Neural cell (in vitro differentiated cells): Measurements from ENCODE around the gene FGF9. TPM values are rescaled to one million over a fixed set of nuclear protein-coding genes. Genes with fewer than 3 reads are reported as not detected.

Experiments
- H2AFZ ChIP-seq: fragments of 200-600, 300-800 bp; sonication (generic), shearing (Covaris generic); 2 replicates; pipeline ENCODE4 v1.6.0; 2014; ENCODE audit warnings: low read depth, mild to moderate bottlenecking, antibody characterized with exemption, low read length, moderate library complexity
- H3F3A ChIP-seq: fragments of 200-600 bp; shearing (Covaris generic); 2 replicates; pipeline ENCODE4 v1.6.1; 2016; ENCODE audit warnings: mild to moderate bottlenecking, moderate library complexity, mixed read lengths, antibody characterized with exemption, low read length; ENCODE audit not compliant: insufficient read depth, poor library complexity, severe bottlenecking
- H3K27ac ChIP-seq: fragments of 200-600, 300-800 bp; sonication (generic), shearing (Covaris generic); 2 replicates; pipeline ENCODE4 v1.5.1; 2014; ENCODE audit warnings: mild to moderate bottlenecking, low read length, moderate library complexity
- H3K27me3 ChIP-seq: fragments of 300-800, 200-600 bp; sonication (generic), shearing (Covaris generic); 2 replicates; pipeline ENCODE4 v1.6.0; 2014; ENCODE audit warnings: mild to moderate bottlenecking, low read depth, low read length, moderate library complexity; ENCODE audit not compliant: insufficient read depth
- H3K36me3 ChIP-seq: fragments of 300-800, 200-600 bp; sonication (generic), shearing (Covaris generic); 2 replicates; pipeline ENCODE4 v1.5.1; 2014; ENCODE audit warnings: mild to moderate bottlenecking, antibody characterized with exemption, low read length, moderate library complexity; ENCODE audit not compliant: insufficient read depth
- H3K4me2 ChIP-seq: fragments of 300-800, 200-600 bp; sonication (generic), shearing (Covaris generic); 2 replicates; pipeline ENCODE4 v1.6.0; 2014; ENCODE audit warnings: mild to moderate bottlenecking, low read length
- H3K4me3 ChIP-seq: fragments of 300-800, 200-600 bp; sonication (generic), shearing (Covaris generic); 2 replicates; pipeline ENCODE4 v1.5.1; 2014; ENCODE audit warnings: mild to moderate bottlenecking, low read length, moderate library complexity
- H3K79me2 ChIP-seq: fragments of 200-600 bp; shearing (Covaris generic); replicated peaks from 2 replicates; pipeline ENCODE4 v1.6.0; 2014; ENCODE audit warnings: mild to moderate bottlenecking, low read length, moderate library complexity; ENCODE audit not compliant: insufficient read depth
- H3K9ac ChIP-seq: fragments of 300-800, 200-600 bp; sonication (generic), shearing (Covaris generic); 2 replicates; pipeline ENCODE4 v1.6.1; 2016; ENCODE audit warnings: mild to moderate bottlenecking, low read length, mixed read lengths
- H3K9me2 ChIP-seq: fragments of 200-600 bp; shearing (Covaris generic); 2 replicates; pipeline ENCODE4 v1.6.1; 2016; ENCODE audit warnings: mild to moderate bottlenecking, low read length, mixed read lengths; ENCODE audit not compliant: insufficient read depth
- H3K9me3 ChIP-seq: fragments of 200-600, 300-800 bp; sonication (generic), shearing (Covaris generic); 2 replicates; pipeline ENCODE4 v1.6.1; 2016; ENCODE audit warnings: mild to moderate bottlenecking, mixed run types, low read length, moderate library complexity, mixed read lengths
- H4K20me1 ChIP-seq: fragments of 200-600 bp; shearing (Covaris generic); 2 replicates; pipeline ENCODE4 v1.6.1; 2016; ENCODE audit warnings: mild to moderate bottlenecking, mixed run types; ENCODE audit not compliant: insufficient read depth
- EP300 ChIP-seq: fragments of 450-650 bp; conservative IDR thresholded peaks from 2 replicates; pipeline ENCODE4 v1.6.1; 2014; ENCODE audit warnings: antibody characterized with exemption, mild to moderate bottlenecking, moderate library complexity; ENCODE audit not compliant: poor library complexity, severe bottlenecking
- EZH2 ChIP-seq: fragments of 200-600, 300-800 bp; shearing (Covaris generic), sonication (generic); IDR thresholded peaks from 2 replicates; pipeline ENCODE4 v1.6.1; 2014; ENCODE audit warnings: antibody characterized with exemption, low read length, borderline replicate concordance, mild to moderate bottlenecking; ENCODE audit not compliant: insufficient read depth, poor library complexity, severe bottlenecking
- MXI1 ChIP-seq: fragments of 450-650 bp; conservative IDR thresholded peaks from 2 replicates; pipeline ENCODE4 v1.6.1; 2014; ENCODE audit warnings: antibody characterized with exemption, mild to moderate bottlenecking; ENCODE audit not compliant: poor library complexity, severe bottlenecking
- POLR2AphosphoS5 ChIP-seq: IDR thresholded peaks from 2 replicates; pipeline ENCODE4 v1.6.1; 2012
- RAD21 ChIP-seq: fragments of 450-650 bp; conservative IDR thresholded peaks from 2 replicates; pipeline ENCODE4 v1.6.1; 2014; ENCODE audit warnings: antibody characterized with exemption, mild to moderate bottlenecking, moderate library complexity
- SMC3 ChIP-seq: fragments of 450-650 bp; conservative IDR thresholded peaks from 2 replicates; pipeline ENCODE4 v1.6.1; 2014; ENCODE audit warnings: antibody characterized with exemption, mild to moderate bottlenecking, moderate library complexity; ENCODE audit not compliant: poor library complexity
- TAF1 ChIP-seq: IDR thresholded peaks from 2 replicates; pipeline ENCODE4 v1.6.1; 2012; ENCODE audit warnings: low read depth
- polyA plus RNA-seq: library from polyadenylated mRNA; depleted of rRNA; stranded (reverse); fragments of >200 nt; gene quantifications from 2 replicates; pipeline ENCODE4 v1.2.3, GENCODE V29; 2014
- TF ChIP-seq, protein P1 (sequence below): IDR thresholded peaks from 2 replicates; pipeline ENCODE4 v1.6.1; 2012; ENCODE audit warnings: borderline replicate concordance
- TF ChIP-seq, protein P2 (sequence below): fragments of 450-650 bp; IDR thresholded peaks from 2 replicates; pipeline ENCODE4 v1.5.1; 2014; ENCODE audit warnings: antibody characterized with exemption, mild to moderate bottlenecking, moderate library complexity; ENCODE audit not compliant: poor library complexity, severe bottlenecking

Gene FGF9
- polyA plus RNA-seq, 1 donor from 2014 or later, result 29.4 TPM

DNA sequence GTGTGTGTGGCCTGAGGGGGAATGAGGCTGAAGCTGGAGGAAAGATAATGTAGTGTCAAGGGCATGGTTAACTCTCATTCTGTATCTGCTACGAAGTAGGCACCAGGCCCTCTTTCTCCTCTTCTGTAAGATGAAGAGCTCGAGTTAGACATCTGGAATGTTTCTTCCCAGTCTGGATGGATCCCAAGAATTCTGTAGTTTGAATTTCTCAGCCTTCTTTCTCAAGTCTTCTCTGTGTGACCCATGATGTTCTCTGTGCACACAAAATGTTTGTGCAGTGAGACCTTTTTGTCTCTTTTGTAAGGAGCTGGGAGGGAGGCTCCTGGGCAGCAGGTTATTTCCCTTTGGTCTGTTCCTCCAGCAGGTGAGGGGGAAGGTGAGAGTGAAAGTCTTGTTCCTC, 13.7 kb downstream of the FGF9 start:
- TF ChIP-seq RAD21, result no peak
- TF ChIP-seq, protein P1, sequence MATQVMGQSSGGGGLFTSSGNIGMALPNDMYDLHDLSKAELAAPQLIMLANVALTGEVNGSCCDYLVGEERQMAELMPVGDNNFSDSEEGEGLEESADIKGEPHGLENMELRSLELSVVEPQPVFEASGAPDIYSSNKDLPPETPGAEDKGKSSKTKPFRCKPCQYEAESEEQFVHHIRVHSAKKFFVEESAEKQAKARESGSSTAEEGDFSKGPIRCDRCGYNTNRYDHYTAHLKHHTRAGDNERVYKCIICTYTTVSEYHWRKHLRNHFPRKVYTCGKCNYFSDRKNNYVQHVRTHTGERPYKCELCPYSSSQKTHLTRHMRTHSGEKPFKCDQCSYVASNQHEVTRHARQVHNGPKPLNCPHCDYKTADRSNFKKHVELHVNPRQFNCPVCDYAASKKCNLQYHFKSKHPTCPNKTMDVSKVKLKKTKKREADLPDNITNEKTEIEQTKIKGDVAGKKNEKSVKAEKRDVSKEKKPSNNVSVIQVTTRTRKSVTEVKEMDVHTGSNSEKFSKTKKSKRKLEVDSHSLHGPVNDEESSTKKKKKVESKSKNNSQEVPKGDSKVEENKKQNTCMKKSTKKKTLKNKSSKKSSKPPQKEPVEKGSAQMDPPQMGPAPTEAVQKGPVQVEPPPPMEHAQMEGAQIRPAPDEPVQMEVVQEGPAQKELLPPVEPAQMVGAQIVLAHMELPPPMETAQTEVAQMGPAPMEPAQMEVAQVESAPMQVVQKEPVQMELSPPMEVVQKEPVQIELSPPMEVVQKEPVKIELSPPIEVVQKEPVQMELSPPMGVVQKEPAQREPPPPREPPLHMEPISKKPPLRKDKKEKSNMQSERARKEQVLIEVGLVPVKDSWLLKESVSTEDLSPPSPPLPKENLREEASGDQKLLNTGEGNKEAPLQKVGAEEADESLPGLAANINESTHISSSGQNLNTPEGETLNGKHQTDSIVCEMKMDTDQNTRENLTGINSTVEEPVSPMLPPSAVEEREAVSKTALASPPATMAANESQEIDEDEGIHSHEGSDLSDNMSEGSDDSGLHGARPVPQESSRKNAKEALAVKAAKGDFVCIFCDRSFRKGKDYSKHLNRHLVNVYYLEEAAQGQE, result no peak
- no peak for TF ChIP-seq EP300
- no peak for TF ChIP-seq POLR2AphosphoS5
- TF ChIP-seq MXI1, result no peak
- no peak for TF ChIP-seq TAF1
- no peak for TF ChIP-seq SMC3
- TF ChIP-seq, protein P2, sequence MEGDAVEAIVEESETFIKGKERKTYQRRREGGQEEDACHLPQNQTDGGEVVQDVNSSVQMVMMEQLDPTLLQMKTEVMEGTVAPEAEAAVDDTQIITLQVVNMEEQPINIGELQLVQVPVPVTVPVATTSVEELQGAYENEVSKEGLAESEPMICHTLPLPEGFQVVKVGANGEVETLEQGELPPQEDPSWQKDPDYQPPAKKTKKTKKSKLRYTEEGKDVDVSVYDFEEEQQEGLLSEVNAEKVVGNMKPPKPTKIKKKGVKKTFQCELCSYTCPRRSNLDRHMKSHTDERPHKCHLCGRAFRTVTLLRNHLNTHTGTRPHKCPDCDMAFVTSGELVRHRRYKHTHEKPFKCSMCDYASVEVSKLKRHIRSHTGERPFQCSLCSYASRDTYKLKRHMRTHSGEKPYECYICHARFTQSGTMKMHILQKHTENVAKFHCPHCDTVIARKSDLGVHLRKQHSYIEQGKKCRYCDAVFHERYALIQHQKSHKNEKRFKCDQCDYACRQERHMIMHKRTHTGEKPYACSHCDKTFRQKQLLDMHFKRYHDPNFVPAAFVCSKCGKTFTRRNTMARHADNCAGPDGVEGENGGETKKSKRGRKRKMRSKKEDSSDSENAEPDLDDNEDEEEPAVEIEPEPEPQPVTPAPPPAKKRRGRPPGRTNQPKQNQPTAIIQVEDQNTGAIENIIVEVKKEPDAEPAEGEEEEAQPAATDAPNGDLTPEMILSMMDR, result no peak
- no peak for TF ChIP-seq EZH2
- Histone ChIP-seq H3K4me3 (no peak overlapping the region), H3K9ac (no peak overlapping the region), H3K4me2 (no peak overlapping the region), H3F3A (no peaks in the 10 kb centered on the region), H4K20me1 (no peaks in the 10 kb centered on the region), H2AFZ (no peak overlapping the region), H3K79me2 (no peaks in the 10 kb centered on the region), H3K27ac (no peak overlapping the region), H3K36me3 (peaks cover 5% of the 10 kb centered on the region), H3K9me3 (no peaks in the 10 kb centered on the region), H3K27me3 (no peaks in the 10 kb centered on the region), H3K9me2 (no peaks in the 10 kb centered on the region)

DNA sequence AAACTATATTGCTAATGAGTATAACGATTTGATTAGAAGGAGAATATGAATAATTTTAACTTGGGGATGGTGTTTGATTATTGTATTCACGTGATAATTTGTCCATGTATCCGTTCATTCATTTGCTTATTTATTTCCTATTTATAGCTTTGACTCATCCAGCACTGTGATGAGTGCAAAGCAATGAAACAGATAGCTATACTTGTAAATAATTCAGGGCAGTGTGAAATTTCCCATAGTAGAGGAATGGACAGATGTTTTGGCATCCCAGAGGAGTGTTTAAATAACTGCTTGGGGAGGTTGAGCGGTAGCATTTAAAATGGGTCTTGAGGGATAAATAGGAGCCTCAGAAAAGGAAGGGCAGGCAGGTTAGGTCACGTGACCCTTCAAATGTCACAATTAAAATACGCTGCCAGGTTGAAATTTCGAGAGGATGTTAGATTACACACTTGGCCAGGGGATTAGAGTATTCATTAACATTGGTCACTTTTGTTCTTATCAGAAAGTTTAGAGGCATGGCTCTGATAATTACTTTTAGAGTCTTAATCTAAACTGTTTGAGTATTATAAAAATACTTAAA, 14.7 kb downstream of the FGF9 start:
- H4K20me1 ChIP-seq, result no peaks in the 10 kb centered on the region
- no peaks in the 10 kb centered on the region for H3K27me3 ChIP-seq
- no peak overlapping the region for H3K27ac ChIP-seq
- no peak overlapping the region for H3K9ac ChIP-seq
- no peaks in the 10 kb centered on the region for H3K9me3 ChIP-seq
- H3K79me2 ChIP-seq, result no peaks in the 10 kb centered on the region
- no peak overlapping the region for H2AFZ ChIP-seq
- no peaks in the 10 kb centered on the region for H3K36me3 ChIP-seq
- no peaks in the 10 kb centered on the region for H3K9me2 ChIP-seq
- TF ChIP-seq POLR2AphosphoS5 (no peak), TAF1 (no peak), EP300 (no peak), RAD21 (no peak)
- TF ChIP-seq, protein P2, result no peak
- H3K4me2 ChIP-seq, result no peak overlapping the region
- no peaks in the 10 kb centered on the region for H3F3A ChIP-seq
- no peak overlapping the region for H3K4me3 ChIP-seq
